Measurements from ENCODE around the gene SLBP.
A peak's percentile ranks its signal among the peaks of the same experiment; 100 is the strongest.
"Not testable (repeated sequence)": the region's sequence is repeated elsewhere in the genome, so short reads cannot be mapped to it uniquely, and the experiment has no call there.

Gene SLBP

DNA sequence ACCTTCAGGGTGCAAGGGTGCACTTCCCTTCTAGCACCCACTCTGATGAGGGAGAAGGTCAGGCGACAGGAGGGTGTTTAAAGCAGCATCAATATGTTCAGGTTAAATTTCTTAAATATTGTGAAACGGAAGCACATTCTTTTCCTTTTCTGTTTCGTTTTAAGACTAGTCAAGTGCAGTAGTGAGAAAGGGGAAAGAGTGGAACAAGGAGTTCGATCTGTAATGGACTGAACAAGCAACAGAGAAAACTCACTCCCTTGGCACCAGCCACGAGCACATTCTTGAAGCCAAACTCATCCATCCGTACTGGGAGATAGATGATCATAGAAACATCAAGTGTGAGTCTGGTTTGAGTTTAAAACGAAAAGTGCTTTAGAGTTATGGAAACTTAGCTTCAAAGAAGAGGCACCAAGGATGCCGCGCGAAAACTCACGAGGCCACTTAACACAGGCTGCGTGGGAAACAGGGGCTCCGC is 28.8 kb downstream of the SLBP start:
- FAIRE-seq = peak; percentile 86
- DNase-seq (ENCODE audit: insufficient read length, low spot score) = no peak

GRCh38 chr4:1682860-1683259 is 29.3 kb downstream of the SLBP start:
- DNase-seq (ENCODE audit: insufficient read length, low spot score) (no peak), FAIRE-seq (no peak)

GRCh38 chr4:1678244-1678643 is 33.9 kb downstream of the SLBP start:
- DNase-seq (ENCODE audit: insufficient read length, low spot score) (no peak), FAIRE-seq (no peak)

DNA sequence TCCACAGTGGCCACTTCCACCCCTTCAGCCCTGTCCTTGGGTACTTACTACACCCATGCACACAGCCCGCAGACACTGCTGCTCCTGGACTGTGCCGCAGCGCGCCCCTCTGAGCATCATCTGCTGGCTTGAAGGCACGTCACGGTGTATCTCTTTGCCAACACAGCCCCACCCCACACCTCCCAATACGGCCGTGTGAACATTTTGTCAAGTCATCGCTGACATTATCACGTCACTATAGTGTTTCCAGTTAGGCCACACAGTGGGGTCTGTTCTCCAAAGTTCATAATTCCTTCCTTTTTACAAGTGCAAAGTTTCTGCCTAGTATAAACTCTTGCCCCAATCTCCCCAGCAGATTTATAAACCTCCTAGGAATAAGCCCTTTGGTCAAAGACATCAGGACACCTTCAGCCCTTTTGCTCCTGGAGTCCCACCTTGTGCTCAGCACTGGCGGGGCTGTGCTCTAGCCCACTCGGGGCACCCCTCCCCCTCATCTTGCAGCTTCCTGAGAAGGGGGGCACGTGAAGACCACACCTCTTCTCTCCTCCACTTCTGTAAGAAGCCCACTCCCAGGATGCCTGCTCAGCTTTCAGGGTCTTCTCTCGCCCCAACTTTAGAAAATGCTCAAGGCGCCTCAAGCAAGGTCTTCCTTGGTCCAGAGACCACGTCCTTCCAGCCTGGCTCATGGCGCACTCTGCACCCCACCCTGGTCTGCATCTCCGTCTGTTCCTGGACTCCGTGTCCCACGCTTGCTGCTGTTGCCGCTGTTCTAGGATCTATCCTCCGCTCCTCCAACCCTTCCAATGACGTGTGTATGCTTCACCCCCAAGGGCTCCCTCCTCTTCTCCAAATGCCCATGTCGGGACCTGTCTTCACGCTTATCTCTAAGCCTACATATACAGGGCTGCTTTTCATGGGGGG is 35.3 kb downstream of the SLBP start:
- DNase-seq (ENCODE audit: insufficient read length, low spot score) (no peak), FAIRE-seq (no peak)

GRCh38 chr4:1675802-1676137 is 36.3 kb downstream of the SLBP start:
- no peak for DNase-seq (ENCODE audit: insufficient read length, low spot score)
- no peak for FAIRE-seq

GRCh38 chr4:1675136-1675801 is 36.9 kb downstream of the SLBP start:
- DNase-seq (ENCODE audit: insufficient read length, low spot score) = no peak
- no peak for FAIRE-seq

- FAIRE-seq (no peak), DNase-seq (ENCODE audit: insufficient read length, low spot score) (no peak)
Observed at GRCh38 chr4:1674682-1675081, 37.4 kb downstream of the SLBP start.

GRCh38 chr4:1673671-1674070 is 38.4 kb downstream of the SLBP start:
- FAIRE-seq (no peak), DNase-seq (ENCODE audit: insufficient read length, low spot score) (no peak)

DNA sequence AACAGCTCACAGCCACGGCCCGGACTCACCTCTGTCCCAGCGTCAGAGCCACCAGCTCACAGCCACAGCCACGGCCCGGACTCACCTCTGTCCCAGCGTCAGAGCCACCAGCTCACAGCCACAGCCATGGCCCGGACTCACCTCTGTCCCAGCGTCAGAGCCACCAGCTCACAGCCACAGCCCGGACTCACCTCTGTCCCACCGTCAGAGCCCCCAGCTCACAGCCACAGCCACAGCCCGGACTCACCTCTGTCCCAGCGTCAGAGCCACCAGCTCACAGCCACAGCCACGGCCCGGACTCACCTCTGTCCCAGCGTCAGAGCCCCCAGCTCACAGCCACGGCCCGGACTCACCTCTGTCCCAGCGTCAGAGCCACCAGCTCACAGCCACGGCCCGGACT is 41.1 kb downstream of the SLBP start:
- FAIRE-seq; DNase-seq (ENCODE audit: insufficient read length, low spot score): not testable (repeated sequence)

GRCh38 chr4:1670279-1670678 is 41.8 kb downstream of the SLBP start:
- DNase-seq (ENCODE audit: insufficient read length, low spot score) (no peak), FAIRE-seq (no peak)

DNA sequence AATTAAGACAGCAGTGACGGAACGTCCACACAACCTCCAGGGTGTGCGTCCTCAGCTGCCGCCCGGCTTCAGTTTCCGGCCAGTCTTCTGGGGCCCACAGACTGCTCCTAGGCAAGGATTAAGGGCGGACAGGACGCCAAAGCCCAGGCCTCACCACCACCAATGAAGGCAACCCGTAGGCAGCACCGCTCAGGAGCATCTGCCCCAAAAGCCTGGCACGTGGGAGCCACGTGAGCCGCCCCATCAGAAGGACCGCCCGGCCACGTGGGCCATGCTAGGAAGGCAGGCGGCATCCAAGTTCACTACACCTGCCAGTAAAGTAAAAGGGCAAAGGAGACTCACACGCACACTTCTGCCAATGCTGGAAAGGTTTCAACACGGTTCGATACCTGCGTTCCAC is 42.3 kb downstream of the SLBP start:
- DNase-seq (ENCODE audit: insufficient read length, low spot score) (no peak), FAIRE-seq (no peak)

DNA sequence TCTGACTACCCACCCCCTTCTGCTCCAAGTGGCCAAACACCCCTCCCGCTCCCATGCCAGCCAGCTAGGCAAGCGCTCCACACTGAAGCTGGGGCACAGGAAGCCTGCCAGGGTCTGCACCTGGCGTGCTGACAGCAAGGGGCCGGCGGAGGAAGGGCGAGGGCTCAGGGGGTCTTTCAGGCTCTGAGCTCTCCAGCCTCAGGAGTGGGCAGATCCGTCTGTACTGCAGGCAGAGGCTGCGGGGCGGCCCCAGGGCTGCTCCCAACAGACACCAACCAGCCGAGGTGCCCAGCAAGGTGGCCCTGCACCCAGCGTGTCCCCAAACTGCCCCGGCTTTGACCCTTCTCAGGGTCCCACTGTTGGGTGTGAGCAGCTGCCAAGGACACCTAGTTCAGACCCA is 42.8 kb downstream of the SLBP start:
- FAIRE-seq = no peak
- no peak for DNase-seq (ENCODE audit: insufficient read length, low spot score)

DNA sequence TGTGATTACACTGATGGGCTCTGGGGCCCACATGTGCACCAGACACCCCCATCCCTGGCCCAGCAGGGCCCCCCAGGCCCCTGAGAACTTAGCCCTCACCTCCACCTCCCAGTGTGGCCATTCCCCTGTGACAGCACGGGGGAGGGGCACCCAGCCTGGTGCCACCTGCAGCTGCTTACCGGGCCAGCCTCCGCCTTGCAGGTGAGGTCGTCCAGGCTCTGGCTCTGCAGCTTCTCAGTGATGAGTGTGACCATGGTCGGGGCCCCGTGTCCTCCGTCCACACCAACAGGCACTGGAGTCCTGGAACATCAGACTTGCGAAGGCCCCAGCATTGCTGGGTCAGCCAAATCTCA is 43.7 kb downstream of the SLBP start:
- no peak for DNase-seq (ENCODE audit: insufficient read length, low spot score)
- no peak for FAIRE-seq

DNA sequence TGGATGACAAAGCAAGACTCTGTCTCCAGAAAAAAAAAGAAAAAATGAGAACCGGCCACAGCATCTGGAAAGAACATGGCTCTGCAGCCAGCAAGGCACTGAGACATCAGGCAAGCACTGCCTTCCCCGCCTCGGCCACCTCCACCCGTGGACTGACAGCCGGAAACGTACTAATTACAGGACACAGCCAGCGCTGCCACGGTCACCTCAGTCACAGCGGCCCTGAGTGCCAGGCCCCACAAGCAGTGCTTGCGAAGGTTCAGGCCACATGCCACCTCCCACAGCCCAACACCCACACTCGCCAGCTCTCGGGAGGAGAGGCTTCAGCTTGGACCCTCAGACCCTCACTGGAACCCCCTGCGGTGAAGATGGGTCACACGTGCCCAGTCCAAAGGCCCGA is 44.8 kb downstream of the SLBP start:
- DNase-seq (ENCODE audit: insufficient read length, low spot score) (no peak), FAIRE-seq (no peak)

DNA sequence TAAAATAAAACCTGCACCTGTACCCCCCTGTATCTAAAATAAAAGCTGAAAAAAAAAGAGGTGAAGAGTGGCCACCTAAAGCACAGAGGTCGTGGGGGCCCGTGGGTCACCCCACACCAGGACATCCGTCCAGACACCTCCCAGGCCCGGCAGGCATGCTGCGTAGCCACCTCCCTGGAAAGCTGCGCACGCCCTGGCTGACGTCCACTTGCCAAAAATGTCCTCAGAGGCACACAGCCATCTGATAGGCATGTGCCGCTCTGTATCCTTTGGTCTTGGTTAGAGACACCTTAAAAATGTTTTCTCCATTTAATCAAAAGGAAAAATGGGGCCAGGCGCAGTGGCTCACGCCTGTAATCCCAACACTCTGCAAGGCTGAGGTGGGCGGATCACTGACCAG is 45.7 kb downstream of the SLBP start:
- DNase-seq (ENCODE audit: insufficient read length, low spot score) (no peak), FAIRE-seq (no peak)

GRCh38 chr4:1664141-1664540 is 48.0 kb downstream of the SLBP start:
- FAIRE-seq (no peak), DNase-seq (ENCODE audit: insufficient read length, low spot score) (no peak)

GRCh38 chr4:1663549-1663948 is 48.6 kb downstream of the SLBP start:
- no peak for FAIRE-seq
- DNase-seq (ENCODE audit: insufficient read length, low spot score) = no peak

GRCh38 chr4:1661695-1662094 is 50.4 kb downstream of the SLBP start:
- FAIRE-seq (no peak), DNase-seq (ENCODE audit: insufficient read length, low spot score) (no peak)

- DNase-seq (ENCODE audit: insufficient read length, low spot score) (no peak), FAIRE-seq (no peak)
Observed at GRCh38 chr4:1660948-1661677, 51.0 kb downstream of the SLBP start.

- no peak for FAIRE-seq
- DNase-seq (ENCODE audit: insufficient read length, low spot score) = no peak
Observed at GRCh38 chr4:1659104-1660043, 52.7 kb downstream of the SLBP start.

- FAIRE-seq (no peak), DNase-seq (ENCODE audit: insufficient read length, low spot score) (no peak)
Observed at GRCh38 chr4:1658581-1658980, 53.5 kb downstream of the SLBP start.
